H1 (cell line): ENCODE data around the gene SPSB1. TPM values are rescaled to one million over a fixed set of nuclear protein-coding genes. Genes with fewer than 3 reads are reported as not detected.

Experiments
- CTCF ChIA-PET: fragments of 300-600 bp; sonication (Branson Sonifier 250); formaldehyde crosslinking; loops from one replicate; lab custom pipeline; 2021; ENCODE audit not compliant: partially characterized antibody; lab: Charles Lee
- POLR2A ChIA-PET: fragments of 300-600 bp; sonication (Branson Sonifier 250); formaldehyde crosslinking; loops from one replicate; lab custom pipeline; 2021; ENCODE audit warnings: inconsistent platforms; ENCODE audit not compliant: partially characterized antibody; lab: Charles Lee
- DNase-seq, 2 experiments: peaks; one replicate each; pipeline versions ENCODE4 v3.0.0 to v3.0.0-alpha.2; 2010 to 2022; ENCODE audit warnings: low spot score in 2 of 2, low read depth in 1 of 2, mixed read lengths in 1 of 2
- FAIRE-seq: peaks from 2 replicates; lab custom pipeline; 2011; peaks lifted over from hg19 to GRCh38; lab: Jason Lieb, UNC
- H2AFZ ChIP-seq: 2 replicates; pipeline ENCODE4 v1.8.1; 2012; ENCODE audit warnings: low read length, inconsistent platforms
- H2AK5ac ChIP-seq: 2 replicates; pipeline ENCODE4 v1.6.1; 2013; ENCODE audit warnings: low read depth, low read length
- H2BK120ac ChIP-seq: replicated peaks from 2 replicates; pipeline ENCODE3; 2013; ENCODE audit warnings: low read depth, low read length, inconsistent platforms
- H2BK12ac ChIP-seq: 2 replicates; pipeline ENCODE4 v1.6.1; 2013; ENCODE audit warnings: low read depth, low read length
- H2BK15ac ChIP-seq: 2 replicates; pipeline ENCODE4 v1.6.1; 2013; ENCODE audit warnings: low read length
- H2BK20ac ChIP-seq: 2 replicates; pipeline ENCODE4 v1.6.1; 2013; ENCODE audit warnings: low read length
- H2BK5ac ChIP-seq: 2 replicates; pipeline ENCODE4 v1.6.1; 2013; ENCODE audit warnings: low read depth, low read length
- H3K14ac ChIP-seq: 2 replicates; pipeline ENCODE4 v1.6.1; 2013; ENCODE audit warnings: inconsistent platforms; ENCODE audit not compliant: insufficient read length
- H3K18ac ChIP-seq: 2 replicates; pipeline ENCODE4 v1.6.1; 2013; ENCODE audit warnings: low read length; ENCODE audit errors: extremely low read depth
- H3K23ac ChIP-seq: 2 replicates; pipeline ENCODE4 v1.6.1; 2013; ENCODE audit warnings: inconsistent platforms; ENCODE audit not compliant: insufficient read length
- H3K23me2 ChIP-seq: 2 replicates; pipeline ENCODE4 v1.6.1; 2013; ENCODE audit warnings: low read depth, low read length
- H3K27ac ChIP-seq: 2 replicates; pipeline ENCODE4 v1.6.1; 2011; ENCODE audit warnings: low read depth, low read length, inconsistent platforms
- H3K27me3 ChIP-seq, 4 experiments: replicated peaks in 1 of 4; 1 replicate in 1 of 4; 2 replicates in 3 of 4; pipeline versions ENCODE4 v1.6.1 to v1.8.1; 2011 to 2013; ENCODE audit warnings: low read length in 3 of 4, mild to moderate bottlenecking in 3 of 4, inconsistent platforms in 2 of 4, mixed read lengths in 2 of 4, moderate library complexity in 1 of 4; ENCODE audit not compliant: control insufficient read depth in 3 of 4, insufficient read depth in 3 of 4; ENCODE audit errors: extremely low read depth in 1 of 4
- H3K36me3 ChIP-seq, 4 experiments: 2 replicates each; pipeline versions ENCODE4 v1.6.1 to v1.8.1; 2011 to 2013; ENCODE audit warnings: mild to moderate bottlenecking in 4 of 4, low read length in 3 of 4, moderate library complexity in 2 of 4, control low read depth in 1 of 4, inconsistent platforms in 1 of 4; ENCODE audit not compliant: insufficient read depth in 4 of 4, control insufficient read depth in 2 of 4
- H3K4ac ChIP-seq: replicated peaks from 2 replicates; pipeline ENCODE3; 2013; ENCODE audit warnings: low read length, low read depth, mixed read lengths, inconsistent platforms; ENCODE audit not compliant: insufficient read length
- H3K4me1 ChIP-seq, 4 experiments: replicated peaks in 1 of 4; 1 replicate in 1 of 4; 2 replicates in 3 of 4; pipeline versions ENCODE4 v1.6.1 to v1.8.1; 2011 to 2013; ENCODE audit warnings: low read length in 3 of 4, inconsistent platforms in 2 of 4, mixed read lengths in 1 of 4; ENCODE audit not compliant: insufficient read depth in 4 of 4, control insufficient read depth in 3 of 4
- H3K4me2 ChIP-seq, 2 experiments: 2 replicates each; pipeline versions ENCODE4 v1.6.1 to v1.8.1; 2011 to 2013; ENCODE audit warnings: low read depth in 2 of 2, low read length in 2 of 2, control low read depth in 1 of 2, inconsistent platforms in 1 of 2, mild to moderate bottlenecking in 1 of 2; ENCODE audit not compliant: insufficient read depth in 1 of 2
- H3K4me3 ChIP-seq, 4 experiments: fragments of 200-600, 300-600 bp in 1 of 4; sonication (generic), shearing (Covaris generic), sonication (Bioruptor Twin) in 1 of 4; 2 replicates each; pipeline versions ENCODE4 v1.5.1 to v1.8.1; 2011 to 2016; ENCODE audit warnings: low read length in 4 of 4, low read depth in 3 of 4, control low read depth in 2 of 4, inconsistent platforms in 2 of 4, mild to moderate bottlenecking in 2 of 4, mixed read lengths in 1 of 4, moderate library complexity in 1 of 4; ENCODE audit not compliant: insufficient read depth in 2 of 4; ENCODE audit errors: extremely low read depth in 1 of 4
- H3K56ac ChIP-seq: replicated peaks from 2 replicates; pipeline ENCODE3; 2013; ENCODE audit warnings: low read depth, mild to moderate bottlenecking, mixed read lengths, low read length, inconsistent platforms; ENCODE audit not compliant: insufficient read length
- H3K79me1 ChIP-seq: 2 replicates; pipeline ENCODE4 v1.6.1; 2013; ENCODE audit warnings: low read depth, low read length, control low read depth
- H3K79me2 ChIP-seq, 2 experiments: 2 replicates each; pipeline versions ENCODE4 v1.6.1 to v1.8.1; 2012 to 2013; ENCODE audit warnings: low read length in 2 of 2, mild to moderate bottlenecking in 2 of 2, inconsistent platforms in 1 of 2; ENCODE audit not compliant: insufficient read depth in 2 of 2, control insufficient read depth in 1 of 2
- H3K9ac ChIP-seq, 4 experiments: replicated peaks in 1 of 4; 1 replicate in 1 of 4; 2 replicates in 3 of 4; pipeline versions ENCODE4 v1.6.1 to v1.8.1; 2011 to 2013; ENCODE audit warnings: low read depth in 3 of 4, low read length in 3 of 4, control low read depth in 2 of 4, mild to moderate bottlenecking in 2 of 4, moderate library complexity in 2 of 4, inconsistent platforms in 1 of 4; ENCODE audit errors: extremely low read depth in 1 of 4
- H3K9me3 ChIP-seq, 2 experiments: 2 replicates each; pipeline versions ENCODE4 v1.6.1 to v1.8.1; 2012 to 2013; ENCODE audit warnings: mild to moderate bottlenecking in 2 of 2, moderate library complexity in 2 of 2, control low read depth in 1 of 2, inconsistent platforms in 1 of 2, low read depth in 1 of 2, low read length in 1 of 2, mixed read lengths in 1 of 2; ENCODE audit not compliant: insufficient read depth in 2 of 2
- H4K20me1 ChIP-seq, 2 experiments: replicated peaks in 1 of 2; 2 replicates each; pipeline versions ENCODE3 to v1.8.1; 2011 to 2013; ENCODE audit warnings: inconsistent platforms in 2 of 2, low read length in 2 of 2, mild to moderate bottlenecking in 1 of 2; ENCODE audit not compliant: insufficient read depth in 2 of 2, control insufficient read depth in 1 of 2
- H4K5ac ChIP-seq: 2 replicates; pipeline ENCODE4 v1.6.1; 2013; ENCODE audit warnings: low read length, low read depth, mixed read lengths, inconsistent platforms; ENCODE audit not compliant: insufficient read length
- H4K8ac ChIP-seq: 2 replicates; pipeline ENCODE4 v1.8.0; 2013; ENCODE audit warnings: mild to moderate bottlenecking, moderate library complexity, low read length, inconsistent platforms; ENCODE audit not compliant: insufficient read depth; ENCODE audit errors: extremely low read depth
- H4K91ac ChIP-seq: replicated peaks from 2 replicates; pipeline ENCODE3; 2013; ENCODE audit warnings: low read length, mixed read lengths, inconsistent platforms; ENCODE audit not compliant: insufficient read length
- ASH2L ChIP-seq: fragments of 200-600, 300-600 bp; sonication (generic); IDR thresholded peaks from one replicate; pipeline ENCODE4 v1.7.1; 2017; ENCODE audit warnings: low read length
- CREB1 ChIP-seq: IDR thresholded peaks from 2 replicates; pipeline ENCODE4 v1.6.1; 2012; ENCODE audit warnings: inconsistent platforms
- E2F6 ChIP-seq: IDR thresholded peaks from 2 replicates; pipeline ENCODE4 v1.6.1; 2012; ENCODE audit warnings: inconsistent platforms
- NRF1 ChIP-seq: IDR thresholded peaks from 2 replicates; pipeline ENCODE4 v1.6.1; 2011; ENCODE audit warnings: mild to moderate bottlenecking, low read depth, low read length, improper control_type of control experiment
- TEAD4 ChIP-seq: IDR thresholded peaks from 2 replicates; pipeline ENCODE4 v1.6.1; 2012; ENCODE audit warnings: low read depth, low read length, inconsistent platforms, mixed read lengths
- YY1 ChIP-seq: IDR thresholded peaks from 2 replicates; pipeline ENCODE4 v1.6.1; 2011; ENCODE audit warnings: low read depth, mild to moderate bottlenecking, low read length
- WGBS, 2 experiments: shearing (Covaris generic) in 1 of 2; methylation state at CpG; one replicate each; pipeline versions ENCODE4 v1.1.6 to v1.1.7; 2013 to 2015; ENCODE audit warnings: low lambda C conversion rate in 2 of 2, mixed read lengths in 2 of 2, inconsistent platforms in 1 of 2, low coverage in 1 of 2, missing lambda C conversion rate in 1 of 2; ENCODE audit not compliant: insufficient replicate concordance in 2 of 2, insufficient coverage in 1 of 2, insufficient read length in 1 of 2; ENCODE audit errors: extremely low coverage in 1 of 2, missing lambda C conversion rate in 1 of 2; 5-methylcytosine and 5-hydroxymethylcytosine counted together
- polyA plus RNA-seq, 7 experiments: library from polyadenylated mRNA; depleted of rRNA in 3 of 7; stranded (reverse) in 5 of 7; unstranded in 2 of 7; fragments of >200 nt in 5 of 7; fragments of 200-250 nt in 2 of 7; gene quantifications; 1 replicate in 5 of 7; 2 replicates in 1 of 7; 4 replicates in 1 of 7; pipeline versions ENCODE4 v1.2.1 to v1.2.3, GENCODE V29; 2011 to 2013; ENCODE audit warnings: missing spikeins in 2 of 7, mixed read lengths in 2 of 7
- total RNA-seq: library from RNA; stranded (reverse); fragmentation: NEBNext Ultra II Directional; extraction: Animal tissue kit (Norgen Biotek cat#: 25700); gene quantifications from 2 replicates; pipeline ENCODE4 v1.2.1, GENCODE V29; 2021

Gene SPSB1
- total and polyA plus RNA-seq, 2 of the 8 experiments (the other 6 are each of a cell fraction or from before 2014, with no cell fraction given) = 5.3 to 6.4 TPM

- H3K4me3 ChIP-seq = peak overlapping the region; percentile 61 to 80 (median 66)
- H3K9me3 ChIP-seq = no peaks in the 10 kb centered on the region
- H4K91ac ChIP-seq = no peak overlapping the region
- H2BK20ac ChIP-seq = peak overlapping the region; percentile 82; the same call in 1 of the 2 replicates
- no peak overlapping the region for H3K4ac ChIP-seq
- peaks cover 11% of the 10 kb centered on the region for H3K23me2 ChIP-seq
- H3K79me2 ChIP-seq = no peaks in the 10 kb centered on the region; a peak in 2 of 4 replicates
- peak overlapping the region; percentile 99 for H2BK15ac ChIP-seq
- H4K5ac ChIP-seq = no peak overlapping the region
- H4K8ac ChIP-seq = no peak overlapping the region; the same call in 1 of the 2 replicates
- no peak overlapping the region for H2AFZ ChIP-seq
- FAIRE-seq = no peak
- H3K9ac ChIP-seq = peak overlapping the region in 2 of 4 experiments; percentile 8 to 70; a peak in 5 of 7 replicates
- H3K18ac ChIP-seq = peak overlapping the region; percentile 7; the same call in 1 of the 2 replicates
- peaks cover 0 to 21% (median 16%) of the 10 kb centered on the region in 4 experiments; a peak in 6 of 7 replicates for H3K27me3 ChIP-seq
- ChIA-PET CTCF (no interaction called here), POLR2A (no interaction called here)
- peaks cover 0 to 10% (median 5%) of the 10 kb centered on the region in 4 experiments; a peak in 4 of 7 replicates for H3K4me1 ChIP-seq
- H2BK12ac ChIP-seq = peak overlapping the region; percentile 90; the same call in 1 of the 2 replicates
- no peak overlapping the region for H3K56ac ChIP-seq
- no peak overlapping the region for H2BK120ac ChIP-seq
- H3K27ac ChIP-seq = no peak overlapping the region
- no peak overlapping the region for H3K14ac ChIP-seq
- peaks cover 0 to 20% of the 10 kb centered on the region in 2 experiments for H4K20me1 ChIP-seq
- no peak overlapping the region for H3K23ac ChIP-seq
- peak overlapping the region; percentile 99 for H2AK5ac ChIP-seq
- WGBS, 2 experiments = 17% methylated on average over 22 of the region's 41 CpGs; no CpG with 5 or more reads in 1 of the 2 experiments
- DNase-seq = peak in 1 of 2 experiments; percentile 67
- no peaks in the 10 kb centered on the region for H3K36me3 ChIP-seq
- H3K4me2 ChIP-seq = peak overlapping the region; percentile 90 to 99
- H2BK5ac ChIP-seq = peak overlapping the region; percentile 60; the same call in 1 of the 2 replicates
- H3K79me1 ChIP-seq = peaks cover 9% of the 10 kb centered on the region; the same call in 1 of the 2 replicates
- TF ChIP-seq E2F6 = no peak
- TF ChIP-seq ASH2L = no peak
- no peak for TF ChIP-seq CREB1
- no peak for TF ChIP-seq TEAD4
- no peak for TF ChIP-seq YY1
- no peak for TF ChIP-seq NRF1
These were observed 1.1 kb downstream of the SPSB1 start for GRCh38 chr1:9293533-9294404.
